ENCODE data around the gene MYOM1. TPM values are rescaled to one million over a fixed set of nuclear protein-coding genes. Genes with fewer than 3 reads are reported as not detected.
A peak's percentile ranks its signal among the peaks of the same experiment; 100 is the strongest.

MYOM1 gene
- total RNA-seq, 2 donors from 2014 or later: 2.8 to 7.9 TPM

DNA sequence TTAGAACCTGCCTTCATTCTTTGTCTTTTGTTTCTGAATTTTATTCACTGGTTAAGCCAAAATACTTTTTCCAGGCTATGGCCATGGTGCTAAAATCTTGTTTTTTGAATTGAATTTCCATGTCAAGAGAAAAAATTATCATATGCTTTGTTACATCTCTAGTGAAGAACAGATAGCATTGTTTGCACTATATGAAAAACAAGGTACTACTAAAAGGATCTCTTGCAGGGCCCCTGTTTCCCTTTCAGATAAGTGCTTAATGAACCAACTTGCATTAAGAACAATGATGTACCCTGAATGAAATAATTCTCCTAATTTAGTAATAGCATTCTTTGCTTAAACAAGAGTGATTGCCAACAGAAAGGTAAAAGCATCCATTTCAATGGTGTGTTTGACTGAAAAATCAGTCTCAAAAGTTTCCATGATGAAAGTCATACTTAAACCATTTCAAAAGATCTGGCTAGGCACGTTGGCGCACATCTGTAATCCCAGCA lies 37.9 kb upstream of the MYOM1 start:
- H3K9me3 ChIP-seq: no peaks in the 10 kb centered on the region
- no peak overlapping the region for H3K4me3 ChIP-seq
- no peak for DNase-seq
- H3K36me3 ChIP-seq: no peaks in the 10 kb centered on the region
- H3K4me1 ChIP-seq: peaks cover 4% of the 10 kb centered on the region
- no peak overlapping the region for H3K27ac ChIP-seq
- TF ChIP-seq CTCF (IDR thresholded peaks at IDR 0.05): no peak
- H3K27me3 ChIP-seq: no peaks in the 10 kb centered on the region
- no peak overlapping the region for H3K9ac ChIP-seq (ENCODE audit: low read depth in 2 of 2, low read length in 2 of 2)
- intact Hi-C loops (cut with DNase I): no loop called here

- Histone ChIP-seq H3K4me1 (peaks cover 4% of the 10 kb centered on the region), H3K9me3 (no peaks in the 10 kb centered on the region), H3K36me3 (no peaks in the 10 kb centered on the region), H3K27ac (peak overlapping the region; percentile 16), H3K4me3 (no peak overlapping the region), H3K27me3 (no peaks in the 10 kb centered on the region), H3K9ac (ENCODE audit: low read depth in 2 of 2, low read length in 2 of 2) (no peak overlapping the region)
- no peak for TF ChIP-seq CTCF (IDR thresholded peaks at IDR 0.05)
- intact Hi-C loops (cut with DNase I): no loop called here
- DNase-seq: peak; percentile 12
Observed at GRCh38 chr18:3256693-3257626, 37.2 kb upstream of the MYOM1 start.

DNA sequence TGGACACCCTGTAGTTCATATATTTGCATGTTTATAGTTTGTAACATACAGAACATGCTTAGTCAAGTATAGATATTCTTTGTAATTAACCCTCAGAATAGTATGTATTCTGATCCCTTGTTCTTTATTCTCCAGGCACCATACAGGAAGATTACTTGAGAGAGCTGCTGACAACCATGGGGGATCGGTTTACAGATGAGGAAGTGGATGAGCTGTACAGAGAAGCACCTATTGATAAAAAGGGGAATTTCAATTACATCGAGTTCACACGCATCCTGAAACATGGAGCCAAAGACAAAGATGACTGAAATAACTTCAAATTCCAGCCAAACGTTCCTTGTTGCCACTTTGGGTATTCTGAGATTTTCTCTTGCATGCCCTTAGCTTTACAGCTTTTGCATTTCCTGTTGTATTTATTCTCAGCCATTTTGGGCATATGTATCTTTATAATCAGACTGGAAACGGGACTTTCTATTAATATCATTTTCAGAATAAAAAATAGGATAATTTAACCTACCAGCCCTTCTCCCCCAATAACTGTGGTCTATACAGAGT lies 35.9 kb upstream of the MYOM1 start:
- TF ChIP-seq CTCF (IDR thresholded peaks at IDR 0.05): no peak
- Histone ChIP-seq H3K9me3 (no peaks in the 10 kb centered on the region), H3K27ac (no peak overlapping the region), H3K27me3 (no peaks in the 10 kb centered on the region), H3K4me1 (peaks cover 4% of the 10 kb centered on the region), H3K4me3 (no peak overlapping the region), H3K36me3 (no peaks in the 10 kb centered on the region), H3K9ac (ENCODE audit: low read depth in 2 of 2, low read length in 2 of 2) (no peak overlapping the region)
- DNase-seq: peak; percentile 1
- intact Hi-C loops (cut with DNase I): no loop called here

DNA sequence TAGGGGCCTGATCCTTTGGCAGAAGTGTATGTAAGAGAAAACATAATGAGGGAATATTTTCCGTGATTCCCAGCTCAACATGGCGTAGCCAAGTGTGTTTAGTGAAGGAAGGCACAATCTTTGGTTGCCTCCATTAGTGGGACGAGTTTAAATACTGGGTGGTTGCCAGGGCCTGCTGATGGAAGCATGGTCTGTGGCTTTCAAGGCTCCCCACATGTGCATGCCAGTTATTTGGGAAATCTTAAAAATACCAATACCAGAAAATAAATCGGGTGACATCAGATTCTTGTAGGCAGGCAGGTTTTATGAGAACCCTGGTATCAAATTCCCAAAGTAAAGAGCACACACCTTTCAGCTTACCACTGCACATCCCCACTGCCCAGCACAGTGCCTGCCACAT lies 35.0 kb upstream of the MYOM1 start:
- Histone ChIP-seq H3K4me1 (no peaks in the 10 kb centered on the region), H3K9me3 (no peaks in the 10 kb centered on the region), H3K27ac (no peak overlapping the region), H3K4me3 (no peak overlapping the region), H3K27me3 (no peaks in the 10 kb centered on the region), H3K36me3 (no peaks in the 10 kb centered on the region), H3K9ac (ENCODE audit: low read depth in 2 of 2, low read length in 2 of 2) (no peak overlapping the region)
- peak; percentile 0 for DNase-seq
- intact Hi-C loops (cut with DNase I): no loop called here
- TF ChIP-seq CTCF (IDR thresholded peaks at IDR 0.05): no peak

DNA sequence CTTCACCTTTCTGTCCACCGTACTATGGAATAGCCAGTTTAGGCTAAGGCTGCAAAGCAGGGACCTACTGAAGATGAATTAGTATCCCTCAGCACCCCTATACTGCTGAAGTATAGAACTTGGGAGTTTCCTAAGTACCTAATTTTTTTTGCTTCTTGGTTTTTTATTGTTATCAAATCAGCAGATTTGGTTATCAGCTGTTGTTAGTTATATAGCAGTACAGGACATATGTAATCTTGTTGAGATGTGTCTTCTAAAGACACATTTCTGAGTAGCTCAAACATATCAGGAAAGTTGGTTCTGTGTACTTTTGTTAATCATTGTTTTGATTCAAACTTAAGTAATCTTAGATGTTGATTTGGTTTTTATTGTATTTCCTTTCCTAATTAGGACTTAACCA lies 33.1 kb upstream of the MYOM1 start:
- Histone ChIP-seq H3K9ac (ENCODE audit: low read depth in 2 of 2, low read length in 2 of 2) (no peak overlapping the region), H3K36me3 (no peaks in the 10 kb centered on the region), H3K9me3 (no peaks in the 10 kb centered on the region), H3K27me3 (no peaks in the 10 kb centered on the region), H3K27ac (no peak overlapping the region), H3K4me1 (no peaks in the 10 kb centered on the region), H3K4me3 (no peak overlapping the region)
- no peak for DNase-seq
- no peak for TF ChIP-seq CTCF (IDR thresholded peaks at IDR 0.05)
- intact Hi-C loops (cut with DNase I): no loop called here
